Measurements from ENCODE around the gene COPS8. TPM values are rescaled to one million over a fixed set of nuclear protein-coding genes. Genes with fewer than 3 reads are reported as not detected.
A peak's percentile ranks its signal among the peaks of the same experiment; 100 is the strongest.

Gene COPS8
- total and polyA plus RNA-seq, 2 donors (not counting 3 experiments of a cell fraction or from before 2014, with no cell fraction given): 73.6 to 80.7 TPM

- no peak overlapping the region for H2AFZ ChIP-seq (ENCODE audit: low read depth, low read length)
- no peaks in the 10 kb centered on the region for H3K36me3 ChIP-seq (ENCODE audit: control insufficient read depth in 2 of 2, extremely low read depth in 1 of 2, insufficient read depth in 2 of 2, low read length in 2 of 2)
- H3K9me3 ChIP-seq (replicated peaks; ENCODE audit: control insufficient read depth, insufficient read depth, low read length): no peaks in the 10 kb centered on the region
- H3K9ac ChIP-seq (replicated peaks; ENCODE audit: extremely low read depth, insufficient read depth, low read length): no peak overlapping the region
- H3K79me2 ChIP-seq (ENCODE audit: control insufficient read depth, insufficient read depth, low read length): no peaks in the 10 kb centered on the region
- no peak overlapping the region for H3K4me2 ChIP-seq (ENCODE audit: insufficient read depth, low read length)
- no TSS peak for BruUV-seq (replicated peaks)
- H3K9me1 ChIP-seq (replicated peaks; ENCODE audit: control insufficient read depth, extremely low read depth, insufficient read depth, low read length): no peaks in the 10 kb centered on the region
- ChIA-PET POLR2A (no interaction called here), CTCF (interaction anchor here (1.5 kb wide), 1 partner anchor 536 kb away, joined by 5 read pairs; no protein-coding TSS in a partner anchor)
- dilution Hi-C loops (cut with MboI; ENCODE audit: extremely low pct_ligation_motif_present, low sequenced_read_pairs) (no loop called here), intact Hi-C loops (cut with micrococcal nuclease) (no loop called here)
- no peak overlapping the region for H3K27ac ChIP-seq (ENCODE audit: insufficient read depth, low read depth, low read length)
- no peak for FAIRE-seq
- no peaks in the 10 kb centered on the region for H3K27me3 ChIP-seq (ENCODE audit: control insufficient read depth in 2 of 2, insufficient read depth in 2 of 2, low read length in 2 of 2)
- H3K4me1 ChIP-seq (ENCODE audit: control insufficient read depth, extremely low read depth, insufficient read depth, low read length): peaks cover 12% of the 10 kb centered on the region
- no peak overlapping the region for H3K4me3 ChIP-seq (replicated peaks in 1 of 3; ENCODE audit: insufficient read depth in 1 of 3, low read depth in 1 of 3, low read length in 3 of 3)
- DNase-seq (ENCODE audit: low read depth, low spot score): peak; percentile 13
- H4K20me1 ChIP-seq (replicated peaks; ENCODE audit: control insufficient read depth, extremely low read depth, insufficient read depth, low read length): no peaks in the 10 kb centered on the region
- TF ChIP-seq MAX (IDR thresholded peaks at IDR 0.05; ENCODE audit: insufficient read depth, insufficient read length): no peak
Measured at GRCh38 chr2:237048595-237048994, 37.1 kb upstream of the COPS8 start.

GRCh38 chr2:237051861-237052260 lies 33.8 kb upstream of the COPS8 start:
- DNase-seq (ENCODE audit: low read depth, low spot score) (no peak), FAIRE-seq (no peak)
- H3K27ac ChIP-seq (ENCODE audit: insufficient read depth, low read depth, low read length): no peak overlapping the region
- CTCF ChIA-PET: no interaction called here
- TF ChIP-seq FOS (IDR thresholded peaks at IDR 0.05; ENCODE audit: borderline replicate concordance, insufficient read depth, low read length) (no peak), JUN (IDR thresholded peaks at IDR 0.05; ENCODE audit: borderline replicate concordance, insufficient read depth, insufficient read length, low read depth) (no peak), POLR2AphosphoS5 (IDR thresholded peaks at IDR 0.05; ENCODE audit: insufficient read depth, low read depth, low read length) (no peak), EZH2 (IDR thresholded peaks at IDR 0.05; ENCODE audit: borderline replicate concordance, low read depth, low read length, severe bottlenecking) (no peak), MYC (IDR thresholded peaks at IDR 0.05; ENCODE audit: low read depth, low read length) (no peak), MAX (IDR thresholded peaks at IDR 0.05; ENCODE audit: insufficient read depth, insufficient read length) (no peak), GATA2 (IDR thresholded peaks at IDR 0.05; ENCODE audit: insufficient read depth, insufficient read length, low read depth, low read length) (no peak), POLR2A (IDR thresholded peaks at IDR 0.05; ENCODE audit: low read depth, low read length) (no peak), CTCF (IDR thresholded peaks at IDR 0.05; ENCODE audit: extremely low read depth in 1 of 2, insufficient read depth in 1 of 2, low read depth in 1 of 2, low read length in 2 of 2) (no peak)
- H3K79me2 ChIP-seq (ENCODE audit: control insufficient read depth, insufficient read depth, low read length): no peaks in the 10 kb centered on the region
- intact Hi-C loops (cut with micrococcal nuclease): no loop called here
- no peak overlapping the region for H3K4me3 ChIP-seq (replicated peaks in 1 of 3; ENCODE audit: insufficient read depth in 1 of 3, low read depth in 1 of 3, low read length in 3 of 3)
- no peaks in the 10 kb centered on the region for H3K27me3 ChIP-seq (ENCODE audit: control insufficient read depth in 2 of 2, insufficient read depth in 2 of 2, low read length in 2 of 2)
- H3K9ac ChIP-seq (replicated peaks; ENCODE audit: extremely low read depth, insufficient read depth, low read length): no peak overlapping the region
- H4K20me1 ChIP-seq (replicated peaks; ENCODE audit: control insufficient read depth, extremely low read depth, insufficient read depth, low read length): no peaks in the 10 kb centered on the region
- no peaks in the 10 kb centered on the region for H3K4me1 ChIP-seq (ENCODE audit: control insufficient read depth, extremely low read depth, insufficient read depth, low read length)
- no peak overlapping the region for H3K4me2 ChIP-seq (ENCODE audit: insufficient read depth, low read length)
- no peaks in the 10 kb centered on the region for H3K9me1 ChIP-seq (replicated peaks; ENCODE audit: control insufficient read depth, extremely low read depth, insufficient read depth, low read length)
- no peaks in the 10 kb centered on the region for H3K36me3 ChIP-seq (ENCODE audit: control insufficient read depth in 2 of 2, extremely low read depth in 1 of 2, insufficient read depth in 2 of 2, low read length in 2 of 2)
- POLR2A ChIA-PET: no interaction called here
- dilution Hi-C loops (cut with MboI; ENCODE audit: extremely low pct_ligation_motif_present, low sequenced_read_pairs): no loop called here
- H3K9me3 ChIP-seq (replicated peaks; ENCODE audit: control insufficient read depth, insufficient read depth, low read length): no peaks in the 10 kb centered on the region
- no peak overlapping the region for H2AFZ ChIP-seq (ENCODE audit: low read depth, low read length)
- no TSS peak for BruUV-seq (replicated peaks)
